GM23338 (cell line): Measurements from ENCODE around the gene E2F6.

Experiments
- CREB1 ChIP-seq: fragments of 250-450 bp; sonication (Bioruptor Pico); IDR thresholded peaks from 2 replicates; pipeline ENCODE4 v1.5.0; 2020; ENCODE audit warnings: low read depth, mild to moderate bottlenecking, moderate library complexity
- EZH2 ChIP-seq: fragments of 200-600 bp; sonication (generic); IDR thresholded peaks from one replicate; pipeline ENCODE4 v1.8.0; 2017; ENCODE audit warnings: antibody characterized with exemption, mild to moderate bottlenecking, low read depth; ENCODE audit not compliant: unreplicated experiment
- EZH2phosphoT487 ChIP-seq: fragments of 200-600 bp; sonication (generic); IDR thresholded peaks from one replicate; pipeline ENCODE4 v1.8.1; 2018; ENCODE audit warnings: antibody characterized with exemption; ENCODE audit not compliant: unreplicated experiment
- JUNB ChIP-seq: IDR thresholded peaks from one replicate; pipeline ENCODE4 v1.6.1; 2016; ENCODE audit warnings: antibody characterized with exemption; ENCODE audit not compliant: unreplicated experiment
- POLR2AphosphoS5 ChIP-seq: IDR thresholded peaks from 2 replicates; pipeline ENCODE4 v1.6.1; 2016; ENCODE audit warnings: antibody characterized with exemption, low read depth
- STAT1 ChIP-seq: IDR thresholded peaks from one replicate; pipeline ENCODE4 v1.6.1; 2016; ENCODE audit warnings: antibody characterized with exemption; ENCODE audit not compliant: unreplicated experiment
- ZNF114 ChIP-seq: fragments of 250-450 bp; sonication (Bioruptor Pico); IDR thresholded peaks from 2 replicates; pipeline ENCODE4 v1.5.0; 2020; ENCODE audit warnings: mild to moderate bottlenecking, moderate library complexity
- ZNF331 ChIP-seq: fragments of 250-450 bp; sonication (Bioruptor Pico); IDR thresholded peaks from 2 replicates; pipeline ENCODE4 v1.5.0; 2020; ENCODE audit warnings: low read depth, mild to moderate bottlenecking, moderate library complexity
- TF ChIP-seq, protein P1 (sequence below), 2 experiments: fragments of 200-600 bp in 1 of 2; sonication (generic) in 1 of 2; conservative IDR thresholded peaks; 2 replicates each; pipeline versions ENCODE4 v1.5.1 to v1.6.1; 2016 to 2017; ENCODE audit warnings: antibody characterized with exemption in 2 of 2, low read depth in 2 of 2, mild to moderate bottlenecking in 2 of 2, moderate library complexity in 1 of 2
- TF ChIP-seq, protein P2 (sequence below): IDR thresholded peaks from one replicate; pipeline ENCODE4 v1.6.1; 2018; ENCODE audit warnings: antibody characterized with exemption; ENCODE audit not compliant: unreplicated experiment

DNA sequence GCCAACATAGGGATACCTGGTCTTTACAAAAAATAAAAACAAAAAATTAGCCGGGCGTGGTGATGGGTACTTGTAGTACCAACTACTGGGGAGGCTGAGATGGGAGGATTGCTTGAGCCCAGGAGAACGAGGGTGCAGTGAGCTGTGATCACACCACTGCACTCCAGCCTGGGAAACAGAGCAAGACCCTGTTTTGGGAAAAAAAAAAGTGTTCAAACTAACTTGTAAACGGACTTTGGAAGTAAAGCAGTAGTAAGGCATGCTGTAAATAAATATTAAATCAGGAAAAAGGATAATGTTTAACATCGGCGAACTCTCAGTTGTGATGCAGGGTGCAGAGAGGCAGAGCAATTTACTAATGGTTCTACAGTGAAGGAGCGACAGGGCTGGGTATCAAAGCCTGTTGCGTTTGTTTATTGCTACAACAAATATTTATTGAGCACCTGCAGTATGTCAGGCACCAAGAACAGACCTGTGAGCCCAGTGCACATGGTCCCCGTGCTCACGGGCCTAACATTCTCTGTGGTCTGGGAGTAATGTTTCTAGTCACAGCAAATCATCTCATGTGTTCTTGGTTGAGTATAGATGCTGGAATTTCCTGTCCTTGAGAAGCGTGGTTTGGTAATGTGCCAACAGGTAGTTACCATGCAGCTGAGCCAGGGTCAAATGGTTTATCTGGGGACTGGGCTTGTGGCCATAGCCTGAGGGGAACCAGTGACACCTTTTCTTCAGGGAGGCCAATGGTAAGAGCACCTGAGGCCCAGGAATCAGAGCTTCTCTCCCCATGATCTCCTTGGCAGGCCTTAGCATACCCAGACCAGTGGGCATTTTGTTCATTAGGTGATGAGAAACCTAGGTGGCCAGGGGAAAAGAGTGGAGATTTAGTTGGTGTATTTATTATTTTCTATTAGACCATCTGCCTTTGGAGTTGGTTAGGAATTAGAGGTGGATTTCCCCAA lies 40.0 kb upstream of the E2F6 start:
- TF ChIP-seq CREB1 (CRISPR knock-in tag), result no peak
- TF ChIP-seq POLR2AphosphoS5, result no peak
- TF ChIP-seq, protein P1, sequence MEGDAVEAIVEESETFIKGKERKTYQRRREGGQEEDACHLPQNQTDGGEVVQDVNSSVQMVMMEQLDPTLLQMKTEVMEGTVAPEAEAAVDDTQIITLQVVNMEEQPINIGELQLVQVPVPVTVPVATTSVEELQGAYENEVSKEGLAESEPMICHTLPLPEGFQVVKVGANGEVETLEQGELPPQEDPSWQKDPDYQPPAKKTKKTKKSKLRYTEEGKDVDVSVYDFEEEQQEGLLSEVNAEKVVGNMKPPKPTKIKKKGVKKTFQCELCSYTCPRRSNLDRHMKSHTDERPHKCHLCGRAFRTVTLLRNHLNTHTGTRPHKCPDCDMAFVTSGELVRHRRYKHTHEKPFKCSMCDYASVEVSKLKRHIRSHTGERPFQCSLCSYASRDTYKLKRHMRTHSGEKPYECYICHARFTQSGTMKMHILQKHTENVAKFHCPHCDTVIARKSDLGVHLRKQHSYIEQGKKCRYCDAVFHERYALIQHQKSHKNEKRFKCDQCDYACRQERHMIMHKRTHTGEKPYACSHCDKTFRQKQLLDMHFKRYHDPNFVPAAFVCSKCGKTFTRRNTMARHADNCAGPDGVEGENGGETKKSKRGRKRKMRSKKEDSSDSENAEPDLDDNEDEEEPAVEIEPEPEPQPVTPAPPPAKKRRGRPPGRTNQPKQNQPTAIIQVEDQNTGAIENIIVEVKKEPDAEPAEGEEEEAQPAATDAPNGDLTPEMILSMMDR (conservative IDR thresholded peaks at IDR 0.05; ENCODE audit: low read depth in 2 of 2), result no peak
- no peak for TF ChIP-seq EZH2
- no peak for TF ChIP-seq EZH2phosphoT487
- TF ChIP-seq, protein P2, sequence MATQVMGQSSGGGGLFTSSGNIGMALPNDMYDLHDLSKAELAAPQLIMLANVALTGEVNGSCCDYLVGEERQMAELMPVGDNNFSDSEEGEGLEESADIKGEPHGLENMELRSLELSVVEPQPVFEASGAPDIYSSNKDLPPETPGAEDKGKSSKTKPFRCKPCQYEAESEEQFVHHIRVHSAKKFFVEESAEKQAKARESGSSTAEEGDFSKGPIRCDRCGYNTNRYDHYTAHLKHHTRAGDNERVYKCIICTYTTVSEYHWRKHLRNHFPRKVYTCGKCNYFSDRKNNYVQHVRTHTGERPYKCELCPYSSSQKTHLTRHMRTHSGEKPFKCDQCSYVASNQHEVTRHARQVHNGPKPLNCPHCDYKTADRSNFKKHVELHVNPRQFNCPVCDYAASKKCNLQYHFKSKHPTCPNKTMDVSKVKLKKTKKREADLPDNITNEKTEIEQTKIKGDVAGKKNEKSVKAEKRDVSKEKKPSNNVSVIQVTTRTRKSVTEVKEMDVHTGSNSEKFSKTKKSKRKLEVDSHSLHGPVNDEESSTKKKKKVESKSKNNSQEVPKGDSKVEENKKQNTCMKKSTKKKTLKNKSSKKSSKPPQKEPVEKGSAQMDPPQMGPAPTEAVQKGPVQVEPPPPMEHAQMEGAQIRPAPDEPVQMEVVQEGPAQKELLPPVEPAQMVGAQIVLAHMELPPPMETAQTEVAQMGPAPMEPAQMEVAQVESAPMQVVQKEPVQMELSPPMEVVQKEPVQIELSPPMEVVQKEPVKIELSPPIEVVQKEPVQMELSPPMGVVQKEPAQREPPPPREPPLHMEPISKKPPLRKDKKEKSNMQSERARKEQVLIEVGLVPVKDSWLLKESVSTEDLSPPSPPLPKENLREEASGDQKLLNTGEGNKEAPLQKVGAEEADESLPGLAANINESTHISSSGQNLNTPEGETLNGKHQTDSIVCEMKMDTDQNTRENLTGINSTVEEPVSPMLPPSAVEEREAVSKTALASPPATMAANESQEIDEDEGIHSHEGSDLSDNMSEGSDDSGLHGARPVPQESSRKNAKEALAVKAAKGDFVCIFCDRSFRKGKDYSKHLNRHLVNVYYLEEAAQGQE, result no peak
- no peak for TF ChIP-seq STAT1
- TF ChIP-seq ZNF114 (CRISPR knock-in tag), result no peak
- no peak for TF ChIP-seq ZNF331 (CRISPR knock-in tag)
- TF ChIP-seq JUNB, result no peak
